NCI-H2227 (cell line): ENCODE results near the gene CCDC57.
A peak's percentile ranks its signal among the peaks of the same experiment; 100 is the strongest.

Experiments
- DNase-seq: peaks from one replicate; lab custom pipeline; 2025; ENCODE audit not compliant: unreplicated experiment; lab: John Stamatoyannopoulos, UW

Gene CCDC57

DNA sequence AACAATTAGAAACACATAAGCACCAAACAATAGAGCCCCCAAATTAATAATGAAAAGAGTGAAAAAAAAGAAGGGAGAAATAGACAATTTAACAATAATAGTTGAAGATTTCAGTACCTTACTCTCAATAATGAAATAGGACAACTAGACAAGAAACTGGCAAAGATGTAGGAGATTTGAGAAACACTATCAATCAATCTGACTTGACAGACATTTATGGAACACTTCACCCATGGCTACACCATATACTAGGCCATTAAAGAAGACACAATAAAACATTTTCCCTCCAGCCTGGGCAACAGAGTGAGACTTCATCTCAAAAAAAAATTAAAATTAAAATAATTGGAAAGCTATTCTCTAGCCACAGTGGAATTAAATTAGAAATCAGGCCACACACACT is 142.0 kb downstream of the CCDC57 start:
- no peak for DNase-seq

DNA sequence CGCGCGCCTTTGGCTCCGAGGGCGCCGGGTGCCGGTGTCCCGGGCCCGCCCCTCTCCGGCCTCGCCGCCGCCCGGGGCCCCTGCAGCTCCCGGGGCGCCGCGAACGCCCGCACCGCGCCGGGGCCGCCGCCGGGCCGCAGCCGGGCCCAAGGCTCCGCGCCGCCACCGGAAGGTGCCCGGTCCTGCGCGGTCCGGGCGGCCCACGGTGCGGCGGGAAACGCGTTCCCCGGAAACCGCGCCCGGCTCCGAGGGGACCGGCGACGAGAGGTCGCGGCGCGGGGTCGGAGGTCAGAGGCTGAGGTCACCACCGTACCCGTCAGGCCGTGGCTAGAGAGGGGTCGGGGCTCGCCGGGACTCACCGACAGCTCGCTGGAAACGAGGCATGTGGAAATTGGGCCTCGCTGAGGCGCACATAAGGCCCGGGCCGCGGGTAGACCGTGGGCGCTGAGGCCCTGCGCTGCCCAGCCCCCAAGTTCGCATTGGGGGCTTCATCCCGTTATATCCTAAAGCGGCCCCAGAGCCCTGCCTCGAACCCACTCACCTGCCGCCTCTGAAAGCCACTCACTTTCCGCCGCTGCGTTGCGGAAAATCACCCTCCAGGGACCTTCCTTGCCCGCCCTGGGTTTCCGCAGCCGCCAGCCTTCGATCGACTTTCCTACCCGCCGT is 146.9 kb downstream of the CCDC57 start, which contains the start of gene DUS1L:
DUS1L (minus strand) TSS at position 167 of the 666 bp plus-strand sequence. CDS start 745 bp downstream, outside the sequence.
- DNase-seq, result peak; percentile 76

DNA sequence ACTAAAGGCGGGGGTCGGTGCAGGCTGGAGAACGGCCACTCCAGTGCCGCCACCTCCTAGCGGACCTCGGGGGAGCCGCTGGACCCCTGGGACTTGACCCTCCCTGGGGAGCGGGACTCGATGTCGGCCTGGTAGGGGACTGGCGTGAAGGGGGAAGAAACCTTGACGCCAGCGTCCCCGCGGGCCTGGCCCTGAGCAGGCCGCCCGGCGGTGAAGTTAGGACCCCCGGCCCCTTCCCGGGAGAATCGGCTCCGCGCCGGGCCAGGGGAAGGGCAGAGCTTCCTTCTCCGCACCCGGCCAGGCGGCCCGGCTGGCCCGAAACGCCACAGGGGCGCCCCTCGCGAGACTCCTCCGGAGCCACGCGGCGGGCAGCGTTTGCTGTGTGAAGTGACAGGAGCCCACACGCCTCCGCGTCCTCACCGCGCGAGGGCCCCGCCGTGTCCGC is 147.4 kb downstream of the CCDC57 start:
- no peak for DNase-seq

GRCh38 chr17:82064433-82065192 is 148.0 kb downstream of the CCDC57 start:
- no peak for DNase-seq

DNA sequence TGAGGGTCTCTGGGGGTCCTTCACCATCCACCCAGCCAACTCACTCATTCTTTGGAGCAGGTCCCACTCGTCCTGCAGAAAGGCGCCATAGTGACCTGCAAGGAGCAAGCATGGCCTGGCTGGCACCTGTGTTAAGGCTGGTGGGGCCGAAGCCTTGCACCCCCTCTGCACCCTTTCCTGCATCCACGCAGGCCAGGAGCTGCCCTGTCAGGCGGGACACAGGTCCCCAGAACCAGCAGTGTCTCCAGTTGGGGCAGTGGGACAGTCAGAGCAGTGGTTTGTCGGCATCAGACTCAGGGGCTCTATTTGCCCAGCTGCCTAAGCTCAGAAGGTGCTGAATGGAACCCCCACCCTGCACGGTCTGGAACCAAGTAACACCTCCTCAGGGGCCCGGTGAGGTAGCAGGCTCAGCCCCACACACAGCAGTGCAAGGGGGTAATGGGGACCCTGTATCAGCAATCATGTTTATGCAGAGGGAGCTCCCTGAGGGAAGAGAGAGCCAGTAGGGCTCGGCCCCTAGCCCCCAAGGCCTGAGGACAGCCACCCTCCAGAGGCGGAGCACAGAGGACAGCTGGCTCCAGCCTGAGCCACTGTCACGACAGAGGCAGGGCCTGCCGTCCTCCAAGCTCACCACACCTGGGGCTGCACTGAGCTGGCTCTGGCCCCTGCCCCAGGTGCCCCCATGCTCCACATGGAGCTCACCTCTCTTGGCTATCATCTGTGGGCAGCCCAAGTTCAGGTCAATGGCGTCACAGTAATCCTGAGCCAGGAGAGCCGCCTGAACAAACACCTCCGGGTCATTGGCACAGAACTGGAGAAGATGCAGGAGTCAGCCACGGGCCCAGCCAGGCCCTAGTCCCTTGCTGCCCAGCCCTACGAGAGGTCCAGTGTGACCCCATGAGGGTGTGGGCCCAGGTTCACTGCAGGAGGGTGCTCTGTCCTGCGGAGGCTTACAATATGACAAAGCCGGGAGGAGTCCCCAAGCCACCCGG is 148.9 kb downstream of the CCDC57 start:
- no peak for DNase-seq

- DNase-seq, result no peak
Observed at GRCh38 chr17:82062984-82063368, 149.7 kb downstream of the CCDC57 start.

- DNase-seq, result no peak
Observed at GRCh38 chr17:82062076-82062983, 150.3 kb downstream of the CCDC57 start.

- no peak for DNase-seq
Observed at GRCh38 chr17:82061047-82061925, 151.4 kb downstream of the CCDC57 start.

- no peak for DNase-seq
Observed at GRCh38 chr17:82060614-82061013, 152.0 kb downstream of the CCDC57 start.

DNA sequence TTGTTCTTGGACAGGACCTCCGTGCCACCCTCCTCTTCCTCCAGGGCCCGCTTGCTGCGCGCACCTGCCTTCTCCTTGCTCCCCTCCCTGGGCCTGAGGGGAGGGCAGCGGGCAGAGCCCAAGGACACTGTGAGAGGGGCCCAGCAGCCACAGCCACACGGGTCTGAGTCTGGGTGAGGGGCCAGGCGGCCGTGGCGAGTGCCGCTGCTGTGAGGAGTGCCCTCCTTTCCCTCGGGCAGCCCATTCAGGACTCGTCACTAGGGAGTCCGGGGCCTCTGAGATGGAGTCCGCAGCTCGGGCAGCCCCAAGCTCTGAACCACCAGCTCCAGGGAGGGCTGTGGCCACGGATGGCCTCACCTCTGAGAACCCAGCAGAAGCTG is 152.7 kb downstream of the CCDC57 start:
- no peak for DNase-seq

- no peak for DNase-seq
Observed at GRCh38 chr17:82059272-82060000, 153.2 kb downstream of the CCDC57 start.

DNA sequence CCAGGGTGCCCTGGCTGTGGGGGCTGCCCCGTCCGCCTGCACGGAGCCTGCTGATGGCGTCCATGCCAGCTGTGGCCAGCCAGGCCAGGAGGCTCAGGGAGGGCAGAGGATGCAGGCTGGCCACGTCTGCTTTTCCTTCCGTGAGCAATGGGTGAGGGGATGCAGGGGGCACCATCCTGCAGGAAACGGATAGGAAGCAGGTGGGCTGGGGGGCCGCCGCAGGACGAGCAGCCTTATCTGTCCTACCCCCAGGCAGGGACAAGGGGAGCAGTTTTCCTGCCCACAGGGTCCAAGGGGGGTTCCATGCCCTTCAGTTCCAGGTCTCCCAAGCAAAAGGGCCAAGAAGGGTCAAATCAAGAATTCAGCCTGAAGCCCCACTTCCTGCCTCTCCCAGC is 153.8 kb downstream of the CCDC57 start:
- DNase-seq, result no peak

DNA sequence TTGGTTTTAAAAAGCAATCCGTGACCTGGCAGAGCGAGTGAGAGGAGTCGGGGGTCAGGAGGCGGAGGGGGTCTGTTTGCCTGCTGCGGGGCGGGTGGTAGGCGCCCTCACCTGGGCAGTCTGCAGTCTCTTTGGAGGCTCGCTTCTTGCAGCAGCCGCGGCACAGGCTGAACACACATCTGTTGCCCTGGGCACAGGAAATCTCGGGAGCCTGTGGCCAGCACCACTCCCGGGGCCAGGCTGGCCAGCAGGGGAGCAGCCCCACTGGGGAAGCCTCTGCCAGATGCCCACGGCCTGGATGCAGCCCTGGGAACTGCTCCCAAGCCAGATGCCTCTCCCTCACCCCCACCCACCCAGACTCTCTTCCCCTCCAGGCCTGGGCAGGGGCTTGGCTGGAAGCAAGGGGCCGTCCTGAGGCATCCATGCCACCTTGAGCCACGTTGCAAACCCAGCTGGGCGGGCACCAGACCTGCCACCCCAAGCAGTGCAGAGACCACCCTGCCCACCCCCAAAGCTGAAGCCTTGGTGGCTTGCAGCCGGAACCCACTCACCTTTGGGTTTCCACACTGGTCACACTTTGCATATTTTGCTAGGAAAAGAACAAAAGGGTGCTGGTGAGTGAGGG is 154.3 kb downstream of the CCDC57 start:
- DNase-seq, result no peak

DNA sequence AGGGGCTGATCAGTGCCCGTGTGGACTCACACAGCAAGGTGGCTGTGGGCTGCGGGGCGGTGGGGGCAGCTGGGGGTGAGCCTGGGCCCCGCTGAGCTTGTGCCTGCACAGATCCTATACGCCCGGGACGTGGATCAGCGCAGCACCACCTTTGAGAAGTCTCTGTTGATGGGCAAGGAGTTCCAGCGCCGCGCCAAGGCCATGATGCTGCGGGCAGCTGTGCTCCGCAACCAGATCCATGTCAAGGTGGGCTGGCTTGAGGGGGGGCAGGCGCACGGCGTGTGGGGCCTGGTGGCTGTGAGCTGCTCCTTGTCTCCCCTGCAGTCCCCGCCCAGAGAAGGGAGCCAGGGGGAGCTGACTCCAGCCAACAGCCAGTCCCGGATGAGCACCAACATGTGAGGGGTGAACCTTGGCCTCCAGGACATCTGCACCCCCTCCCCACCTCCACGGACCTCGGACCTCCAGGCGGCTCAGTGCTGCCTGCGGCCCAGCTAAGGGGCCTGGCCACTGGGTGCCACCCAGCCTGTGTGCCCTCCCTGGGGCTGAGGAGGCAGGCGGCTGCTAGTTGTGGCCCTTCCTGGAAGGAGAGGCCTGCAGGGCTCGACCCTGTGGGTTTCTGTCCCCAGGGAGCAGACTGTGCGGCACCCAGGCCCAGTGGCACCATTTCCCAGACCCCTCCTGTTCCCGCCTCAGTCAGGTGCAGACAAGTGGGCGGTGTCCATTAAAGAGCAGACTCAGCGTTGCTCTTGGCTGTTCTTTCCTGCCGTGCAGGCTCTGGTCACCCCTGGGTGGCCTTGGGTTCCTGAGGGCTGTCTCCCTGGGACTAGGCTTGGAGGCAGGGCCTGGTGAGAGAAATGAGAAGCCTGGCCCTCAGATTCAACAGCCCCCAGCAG is 155.7 kb downstream of the CCDC57 start:
- no peak for DNase-seq

DNA sequence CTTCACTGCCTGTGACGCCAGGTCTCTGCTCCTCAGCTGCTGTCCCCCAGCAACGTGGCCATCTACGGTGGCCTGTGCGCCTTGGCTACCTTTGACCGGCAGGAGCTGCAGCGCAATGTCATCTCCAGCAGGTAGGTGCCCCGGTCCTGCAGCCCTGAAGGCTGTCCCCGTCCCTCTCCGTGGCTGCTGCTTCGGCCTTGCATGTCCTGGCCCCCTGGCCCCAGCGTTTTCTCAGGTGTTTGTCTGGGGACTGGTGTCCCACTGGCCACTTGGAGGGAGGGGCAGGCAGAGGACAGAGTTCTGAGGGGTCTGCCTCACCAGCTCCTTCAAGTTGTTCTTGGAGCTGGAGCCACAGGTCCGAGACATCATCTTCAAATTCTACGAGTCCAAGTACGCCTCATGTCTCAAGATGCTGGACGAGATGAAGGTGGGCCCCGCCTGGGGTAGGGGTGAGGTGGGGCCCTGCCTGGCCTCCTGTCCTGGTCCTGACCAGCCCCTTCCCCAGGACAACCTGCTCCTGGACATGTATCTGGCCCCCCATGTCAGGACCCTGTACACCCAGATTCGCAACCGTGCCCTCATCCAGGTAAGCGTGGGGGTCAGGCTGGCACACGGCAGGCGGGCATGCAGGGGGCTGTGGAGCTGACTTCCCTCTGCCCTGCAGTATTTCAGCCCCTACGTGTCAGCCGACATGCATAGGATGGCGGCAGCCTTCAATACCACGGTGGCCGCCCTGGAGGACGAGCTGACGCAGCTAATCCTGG is 156.5 kb downstream of the CCDC57 start:
- no peak for DNase-seq
